Activated T-cell treated with anti-CD3 and anti-CD28 coated beads, Interleukin-2, amount 50 U/mL, for 1 hour (primary cell): Measurements from ENCODE around the gene PTPRM.

Source experiments
- DNase-seq: peaks from one replicate; pipeline ENCODE4 v3.0.0-alpha.2; 2020

Gene PTPRM

GRCh38 chr18:7764405-7764804, 197.3 kb downstream of the PTPRM start:
- DNase-seq: no peak

GRCh38 chr18:7766346-7766745, 199.2 kb downstream of the PTPRM start:
- no peak for DNase-seq

- no peak for DNase-seq
Measured at GRCh38 chr18:7766817-7767216, 199.7 kb downstream of the PTPRM start.

- DNase-seq: no peak
Measured at GRCh38 chr18:7770908-7771307, 203.8 kb downstream of the PTPRM start.

GRCh38 chr18:7772510-7772888, 205.4 kb downstream of the PTPRM start:
- no peak for DNase-seq

GRCh38 chr18:7772951-7773350, 205.8 kb downstream of the PTPRM start:
- DNase-seq: no peak

- DNase-seq: no peak
Measured at GRCh38 chr18:7775128-7775527, 208.0 kb downstream of the PTPRM start.

- DNase-seq: no peak
Measured at GRCh38 chr18:7775843-7776242, 208.7 kb downstream of the PTPRM start.

GRCh38 chr18:7778181-7778580, 211.1 kb downstream of the PTPRM start:
- no peak for DNase-seq

GRCh38 chr18:7779211-7779610, 212.1 kb downstream of the PTPRM start:
- no peak for DNase-seq

GRCh38 chr18:7784171-7784570, 217.1 kb downstream of the PTPRM start:
- no peak for DNase-seq

- no peak for DNase-seq
Measured at GRCh38 chr18:7786569-7786968, 219.5 kb downstream of the PTPRM start.

GRCh38 chr18:7787339-7787738, 220.2 kb downstream of the PTPRM start:
- DNase-seq: no peak

- no peak for DNase-seq
Measured at GRCh38 chr18:7789856-7790552, 222.9 kb downstream of the PTPRM start.

GRCh38 chr18:7793100-7793499, 226.0 kb downstream of the PTPRM start:
- DNase-seq: no peak

- DNase-seq: no peak
Measured at GRCh38 chr18:7803956-7804469, 236.9 kb downstream of the PTPRM start.

- no peak for DNase-seq
Measured at GRCh38 chr18:7805096-7805495, 238.0 kb downstream of the PTPRM start.

- no peak for DNase-seq
Measured at GRCh38 chr18:7805880-7806279, 238.8 kb downstream of the PTPRM start.

- DNase-seq: no peak
Measured at GRCh38 chr18:7807936-7808453, 240.9 kb downstream of the PTPRM start.

- DNase-seq: no peak
Measured at GRCh38 chr18:7808992-7809391, 241.9 kb downstream of the PTPRM start.

GRCh38 chr18:7809455-7809854, 242.3 kb downstream of the PTPRM start:
- DNase-seq: no peak

- DNase-seq: no peak
Measured at GRCh38 chr18:7809978-7810377, 242.9 kb downstream of the PTPRM start.

GRCh38 chr18:7812431-7813063, 245.4 kb downstream of the PTPRM start:
- no peak for DNase-seq

- DNase-seq: no peak
Measured at GRCh38 chr18:7813131-7813530, 246.0 kb downstream of the PTPRM start.
